ENCODE data around the gene OXNAD1.
A peak's percentile ranks its signal among the peaks of the same experiment; 100 is the strongest.

The OXNAD1 gene

GRCh38 chr3:16264708-16265454, at the start of gene OXNAD1, which contains the start of gene DPH3:
TSS of gene OXNAD1 (plus strand) at chr3:16265212. CDS start at chr3:16270953, 5,741 bp downstream.
TSS of gene DPH3 (minus strand) at chr3:16264943. CDS start at chr3:16264876, 67 bp downstream.
- peak within 1 kb of the TSS in 20 of 21 experiments; percentile 67 to 95 (median 89) for H3K27ac ChIP-seq
- H3K4me3 ChIP-seq, result peak within 1 kb of the TSS; percentile 49 to 88 (median 77)

- no peak overlapping the region for H3K4me3 ChIP-seq
- no peak overlapping the region for H3K27ac ChIP-seq
These were observed 48.6 kb upstream of the OXNAD1 start for GRCh38 chr3:16216373-16216935.

GRCh38 chr3:16219777-16220176, 45.2 kb upstream of the OXNAD1 start:
- H3K4me3 ChIP-seq, result no peak overlapping the region
- H3K27ac ChIP-seq, result no peak overlapping the region

- Histone ChIP-seq H3K27ac (no peak overlapping the region), H3K4me3 (no peak overlapping the region)
These were observed 43.0 kb upstream of the OXNAD1 start for GRCh38 chr3:16221990-16222389.

GRCh38 chr3:16222547-16222946, 42.5 kb upstream of the OXNAD1 start:
- H3K4me3 ChIP-seq, result no peak overlapping the region
- no peak overlapping the region for H3K27ac ChIP-seq

GRCh38 chr3:16224325-16224724, 40.7 kb upstream of the OXNAD1 start:
- Histone ChIP-seq H3K4me3 (no peak overlapping the region), H3K27ac (peak overlapping the region in 1 of 21 experiments; percentile 26)

- no peak overlapping the region for H3K4me3 ChIP-seq
- H3K27ac ChIP-seq, result no peak overlapping the region
These were observed 37.4 kb upstream of the OXNAD1 start for GRCh38 chr3:16227566-16227965.

- Histone ChIP-seq H3K27ac (no peak overlapping the region), H3K4me3 (no peak overlapping the region)
These were observed 35.3 kb upstream of the OXNAD1 start for GRCh38 chr3:16229681-16230080.

- H3K4me3 ChIP-seq, result no peak overlapping the region
- no peak overlapping the region for H3K27ac ChIP-seq
These were observed 33.0 kb upstream of the OXNAD1 start for GRCh38 chr3:16231983-16232382.

- Histone ChIP-seq H3K4me3 (no peak overlapping the region), H3K27ac (no peak overlapping the region)
These were observed 31.2 kb upstream of the OXNAD1 start for GRCh38 chr3:16233806-16234205.

- no peak overlapping the region for H3K27ac ChIP-seq
- H3K4me3 ChIP-seq, result no peak overlapping the region
These were observed 30.7 kb upstream of the OXNAD1 start for GRCh38 chr3:16234281-16234680.

GRCh38 chr3:16236030-16236639, 28.9 kb upstream of the OXNAD1 start:
- H3K4me3 ChIP-seq, result no peak overlapping the region
- H3K27ac ChIP-seq, result no peak overlapping the region

GRCh38 chr3:16236856-16237393, 28.1 kb upstream of the OXNAD1 start:
- H3K4me3 ChIP-seq, result no peak overlapping the region
- H3K27ac ChIP-seq, result no peak overlapping the region

- Histone ChIP-seq H3K4me3 (no peak overlapping the region), H3K27ac (peak overlapping the region in 7 of 21 experiments; percentile 4 to 70 (median 53))
These were observed 25.8 kb upstream of the OXNAD1 start for GRCh38 chr3:16239086-16239770.

- Histone ChIP-seq H3K27ac (peak overlapping the region in 9 of 21 experiments; percentile 4 to 70 (median 33)), H3K4me3 (no peak overlapping the region)
These were observed 25.2 kb upstream of the OXNAD1 start for GRCh38 chr3:16239780-16240179.

- Histone ChIP-seq H3K27ac (peak overlapping the region in 12 of 21 experiments; percentile 1 to 80 (median 28)), H3K4me3 (no peak overlapping the region)
These were observed 24.6 kb upstream of the OXNAD1 start for GRCh38 chr3:16240229-16241023.

GRCh38 chr3:16241225-16241624, 23.8 kb upstream of the OXNAD1 start:
- Histone ChIP-seq H3K4me3 (no peak overlapping the region), H3K27ac (peak overlapping the region in 4 of 21 experiments; percentile 20 to 80 (median 35))

GRCh38 chr3:16242177-16242576, 22.8 kb upstream of the OXNAD1 start:
- H3K27ac ChIP-seq, result no peak overlapping the region
- no peak overlapping the region for H3K4me3 ChIP-seq
